GM21360 (cell line): ENCODE results near the gene ADNP2.
A peak's percentile ranks its signal among the peaks of the same experiment; 100 is the strongest.

Experiments used
- ATAC-seq: cut with Tn5 transposase; IDR thresholded peaks from one replicate; pipeline ENCODE4 v1.9.1; 2021; ENCODE audit warnings: mild to moderate bottlenecking, moderate library complexity; ENCODE audit not compliant: unreplicated experiment

Gene ADNP2

DNA sequence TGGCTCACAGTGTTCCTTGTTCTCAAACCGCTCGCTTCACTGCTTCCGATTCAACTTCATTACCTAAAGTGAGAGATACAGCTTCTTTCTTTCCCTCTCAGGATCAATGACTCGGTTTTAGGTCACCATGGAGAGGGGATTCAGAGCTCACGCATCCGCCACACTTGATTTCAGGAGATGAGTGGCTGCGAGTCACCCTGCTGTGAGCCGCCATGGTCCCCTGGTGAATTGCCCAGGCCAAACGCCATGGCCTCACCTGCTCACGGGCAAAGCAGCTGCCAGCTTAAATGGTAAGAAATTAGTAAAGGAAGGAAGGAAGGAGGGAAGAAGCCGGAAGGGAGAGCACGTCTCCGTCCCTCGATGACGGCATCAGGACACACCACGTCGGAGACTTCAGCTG, 60.5 kb downstream of the ADNP2 start:
- no peak for ATAC-seq

DNA sequence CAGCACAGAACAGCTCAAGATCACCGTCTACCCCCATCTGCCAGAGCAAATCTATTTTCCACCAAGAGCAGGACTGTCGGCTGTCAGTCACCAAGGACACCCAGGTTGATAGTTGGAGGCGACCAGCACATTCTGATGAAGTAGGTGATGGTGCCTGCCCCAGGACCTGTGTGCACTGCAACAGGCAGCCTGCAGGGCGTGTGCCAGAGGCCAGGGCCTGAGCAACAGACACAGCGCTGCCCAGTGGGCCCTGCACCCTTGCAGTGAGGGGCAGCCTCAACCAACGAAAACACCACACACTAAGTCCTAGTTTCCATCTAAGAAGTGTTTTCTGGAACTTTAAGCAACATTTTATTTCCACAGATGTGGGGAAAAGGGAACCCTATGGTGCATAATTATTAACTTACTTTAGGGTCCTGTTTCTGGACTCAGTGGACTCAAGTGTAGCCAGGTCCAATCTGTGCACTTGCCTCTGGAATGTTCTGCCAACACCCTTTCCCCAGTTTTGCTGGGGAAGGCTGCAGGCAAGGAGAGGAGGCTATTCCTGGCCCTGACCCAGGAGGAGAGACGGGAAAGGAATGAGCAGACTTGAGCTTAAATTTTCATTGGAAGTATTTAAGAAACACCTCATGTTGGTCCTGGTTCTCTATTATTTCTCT, 61.5 kb downstream of the ADNP2 start:
- ATAC-seq: no peak

- peak; percentile 54 for ATAC-seq
Measured at GRCh38 chr18:80171054-80171872, 62.2 kb downstream of the ADNP2 start.

- no peak for ATAC-seq
Measured at GRCh38 chr18:80172056-80172455, 63.0 kb downstream of the ADNP2 start.

GRCh38 chr18:80173060-80173459, 64.0 kb downstream of the ADNP2 start:
- no peak for ATAC-seq

- ATAC-seq: no peak
Measured at GRCh38 chr18:80175451-80176204, 66.6 kb downstream of the ADNP2 start.

DNA sequence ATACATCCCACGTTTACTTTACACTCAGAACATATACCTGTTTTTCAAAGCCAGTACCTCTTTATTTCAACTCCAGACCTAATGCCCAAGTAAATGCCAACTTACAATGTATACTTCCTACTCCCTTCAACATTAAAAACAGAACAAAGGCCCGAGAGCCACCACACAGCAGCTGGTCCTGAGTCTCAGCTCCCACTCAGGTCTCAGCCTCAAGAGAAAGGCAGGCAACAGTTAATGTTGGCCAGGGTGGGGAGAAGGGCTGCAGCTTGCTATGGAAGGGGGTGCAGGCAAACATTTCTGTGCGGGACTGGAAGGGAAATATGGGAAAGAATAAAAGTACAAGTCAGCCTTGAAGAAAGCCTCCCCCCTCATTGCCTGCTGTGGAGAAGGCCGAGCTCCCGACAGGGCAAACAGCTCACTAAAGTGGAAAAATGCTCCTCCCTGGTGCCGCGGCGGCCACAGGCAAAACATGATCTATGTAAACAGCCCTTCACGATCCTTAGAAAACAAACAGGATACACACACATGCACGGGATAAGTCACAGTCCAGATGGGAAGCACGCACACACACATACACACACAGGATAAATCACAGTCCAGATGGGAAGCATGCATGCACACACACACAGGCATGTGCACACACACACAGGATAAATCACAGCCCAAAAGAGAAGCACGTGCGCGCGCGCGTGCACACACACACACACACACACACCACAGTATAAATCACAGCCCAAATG, 67.4 kb downstream of the ADNP2 start:
- ATAC-seq: no peak

DNA sequence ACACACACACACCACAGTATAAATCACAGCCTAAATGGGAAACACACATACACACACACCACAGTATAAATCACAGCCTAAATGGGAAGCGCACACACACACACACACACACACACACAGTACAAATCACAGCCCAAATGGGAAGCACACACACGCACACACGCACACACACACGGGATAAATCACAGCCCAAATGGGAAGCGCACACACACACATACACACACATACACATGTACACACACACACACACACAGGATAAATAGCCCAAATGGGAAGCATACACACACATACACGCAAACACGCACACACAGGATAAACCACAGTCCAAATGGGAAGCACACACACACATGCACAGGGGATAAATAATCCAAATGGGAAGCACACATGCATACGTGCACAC, 68.1 kb downstream of the ADNP2 start:
- ATAC-seq: no peak

DNA sequence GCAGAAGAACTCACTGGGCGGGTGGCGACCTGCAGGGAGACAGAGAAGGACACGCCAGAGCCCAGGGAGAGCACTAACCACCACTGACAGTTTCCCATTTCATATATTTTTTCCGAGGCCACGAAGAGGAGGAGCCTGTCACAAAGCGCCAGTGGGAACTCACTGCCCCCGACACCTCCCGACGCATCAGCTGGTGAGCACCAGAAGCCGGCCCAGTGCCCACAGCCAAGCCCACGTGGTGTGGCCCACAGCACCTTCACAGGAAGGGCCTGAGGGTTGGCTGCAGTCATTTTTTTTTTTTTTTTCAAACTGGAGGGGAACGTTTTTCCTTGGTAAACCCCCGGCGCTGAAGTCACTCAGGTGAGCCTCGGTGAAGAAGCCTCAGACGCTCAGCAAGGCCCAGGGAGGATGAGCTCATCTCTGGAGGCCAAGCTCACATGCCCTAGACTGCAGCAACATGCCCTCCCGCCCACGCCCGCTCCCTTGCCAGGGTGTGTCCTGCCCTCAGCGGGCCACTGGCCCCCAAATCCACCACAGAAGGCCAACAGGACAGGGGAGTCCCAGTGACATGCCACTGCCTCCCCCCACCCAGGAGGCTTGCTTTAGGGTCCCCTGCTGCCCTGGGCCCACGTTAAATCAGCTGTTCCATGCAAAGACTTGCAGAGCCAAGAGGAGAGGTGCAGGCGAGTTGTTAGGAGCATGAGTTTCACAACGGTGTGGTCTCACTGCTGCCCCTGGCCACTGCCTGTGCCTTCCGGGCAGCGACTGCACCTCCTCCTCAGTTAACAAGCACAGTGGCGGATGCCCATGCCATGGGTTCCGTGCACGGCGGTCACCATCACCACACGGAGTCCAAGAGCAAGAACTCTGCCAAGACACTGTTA, 70.1 kb downstream of the ADNP2 start:
- no peak for ATAC-seq

GRCh38 chr18:80179857-80180558, 70.9 kb downstream of the ADNP2 start:
- ATAC-seq: no peak

DNA sequence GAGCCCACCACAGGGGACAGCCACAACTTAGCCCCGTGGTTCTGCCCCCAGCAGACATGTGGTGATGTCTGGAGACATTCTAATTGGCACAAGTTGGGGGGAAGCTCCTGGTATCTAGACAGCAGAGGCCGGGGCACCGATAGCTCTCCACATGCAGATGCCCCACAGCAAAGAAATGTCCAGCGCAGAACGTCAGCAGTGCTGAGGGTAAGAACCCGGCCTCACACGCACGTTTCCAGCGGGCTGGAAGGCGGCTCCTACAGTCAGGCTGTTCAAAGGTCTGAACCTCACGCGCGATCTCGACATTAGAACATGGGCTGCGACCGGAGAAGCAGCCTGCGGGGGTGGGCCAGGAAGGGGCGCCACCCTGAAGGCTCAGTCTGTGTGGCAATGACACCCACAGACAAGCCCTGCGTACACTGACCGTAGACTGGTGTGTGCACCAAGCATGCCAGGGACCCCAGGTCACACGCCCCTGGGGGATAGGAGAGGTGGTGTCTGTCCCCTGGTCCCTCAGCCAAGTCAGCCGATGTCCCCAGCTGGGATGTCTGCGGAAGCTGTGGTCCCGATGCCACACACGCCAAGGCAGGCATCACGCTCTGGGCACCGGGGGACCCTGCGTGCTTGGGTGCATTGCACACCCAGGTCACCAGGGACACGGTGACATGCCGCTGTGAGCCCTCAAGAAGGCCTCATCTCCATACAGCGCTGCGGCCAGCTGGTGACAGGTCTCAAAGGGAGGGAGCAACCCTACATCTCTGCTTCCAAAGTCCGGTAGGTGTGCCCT, 71.9 kb downstream of the ADNP2 start:
- no peak for ATAC-seq

DNA sequence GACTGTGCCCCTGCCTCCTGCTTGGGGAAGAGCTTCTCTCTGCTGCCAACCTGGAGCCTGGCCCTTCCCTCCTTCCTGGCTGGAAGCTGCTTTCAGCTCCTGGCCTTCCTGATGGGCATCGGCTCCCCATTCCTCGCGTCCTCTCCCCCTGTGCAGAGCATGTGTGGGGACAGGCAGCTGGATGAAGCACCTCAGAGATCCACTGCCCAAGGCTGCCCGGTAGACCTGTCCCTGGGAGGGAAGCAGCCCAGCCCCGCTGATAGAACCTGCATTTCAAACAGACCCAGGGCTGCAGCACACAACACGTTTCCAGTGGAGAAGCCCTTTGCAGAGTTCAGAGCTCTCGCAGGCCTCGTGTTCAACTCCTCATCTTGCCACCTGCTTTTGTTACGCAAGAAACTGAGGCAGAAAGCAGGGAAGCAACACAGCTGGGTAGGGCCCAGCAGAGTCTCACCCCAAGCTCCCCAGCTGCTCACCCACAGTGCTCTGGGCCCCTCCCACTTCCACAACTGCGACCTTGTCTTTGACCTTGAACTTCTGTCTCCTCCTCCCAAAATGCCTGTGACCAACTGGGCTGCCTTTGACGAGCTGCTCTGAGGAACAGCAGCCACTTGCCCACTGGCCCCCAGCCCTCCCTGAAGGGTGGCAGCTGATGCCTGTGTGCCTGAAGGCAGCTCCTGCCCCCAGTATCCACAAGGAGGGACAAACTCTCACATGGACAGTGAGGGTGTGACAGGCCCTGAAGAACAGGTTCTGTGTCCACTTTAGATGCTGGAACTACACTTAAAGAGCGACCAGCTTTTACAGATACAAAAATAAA, 72.8 kb downstream of the ADNP2 start:
- no peak for ATAC-seq

DNA sequence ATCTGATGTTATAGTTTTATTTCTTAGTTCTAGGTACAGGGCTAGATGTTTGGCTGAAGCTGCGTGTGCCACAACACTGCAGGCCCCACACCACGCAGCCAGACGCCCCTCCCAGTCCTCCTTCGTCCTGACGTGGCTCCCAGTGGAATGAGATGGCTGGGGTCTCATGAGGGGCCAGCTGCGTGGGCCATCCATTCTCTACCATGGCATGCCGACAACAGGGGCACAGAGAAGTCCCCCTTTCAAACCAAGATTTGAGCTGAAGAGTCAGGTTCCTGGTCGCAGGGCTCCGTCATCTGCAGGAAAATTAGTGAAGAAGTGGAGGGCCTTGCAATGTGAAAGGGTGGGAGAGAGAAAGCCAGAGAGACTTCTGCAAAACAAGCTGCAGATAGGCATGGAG, 73.8 kb downstream of the ADNP2 start:
- ATAC-seq: no peak

- ATAC-seq: no peak
Measured at GRCh38 chr18:80183273-80184050, 74.4 kb downstream of the ADNP2 start.

GRCh38 chr18:80184243-80184772, 75.2 kb downstream of the ADNP2 start:
- no peak for ATAC-seq

GRCh38 chr18:80185545-80185944, 76.5 kb downstream of the ADNP2 start:
- no peak for ATAC-seq
